H9 (cell line): Measurements from ENCODE around the gene HIPK2. TPM values are rescaled to one million over a fixed set of nuclear protein-coding genes. Genes with fewer than 3 reads are reported as not detected.

Source experiments
- DNase-seq: peaks from one replicate; pipeline ENCODE4 v3.0.0-alpha.2; 2017
- H2AFZ ChIP-seq: one replicate; pipeline ENCODE4 v1.6.1; 2013; ENCODE audit warnings: mild to moderate bottlenecking, low read length, control low read depth, moderate library complexity
- H2AK5ac ChIP-seq: 2 replicates; pipeline ENCODE4 v1.6.1; 2013; ENCODE audit warnings: low read length, control low read depth, mixed read lengths; ENCODE audit not compliant: insufficient read length
- H2BK120ac ChIP-seq: one replicate; pipeline ENCODE4 v1.6.1; 2013; ENCODE audit warnings: low read depth, mild to moderate bottlenecking, low read length, control low read depth, inconsistent platforms; ENCODE audit not compliant: poor library complexity, severe bottlenecking
- H2BK12ac ChIP-seq: 2 replicates; pipeline ENCODE4 v1.6.1; 2013; ENCODE audit warnings: low read length, control low read depth, mixed read lengths, low read depth; ENCODE audit not compliant: insufficient read length
- H2BK15ac ChIP-seq: 2 replicates; pipeline ENCODE4 v1.6.1; 2013; ENCODE audit warnings: low read depth, low read length, control low read depth
- H2BK20ac ChIP-seq: one replicate; pipeline ENCODE4 v1.6.1; 2013; ENCODE audit warnings: low read depth, mild to moderate bottlenecking, low read length, control low read depth, inconsistent platforms; ENCODE audit not compliant: poor library complexity, severe bottlenecking
- H2BK5ac ChIP-seq: 2 replicates; pipeline ENCODE4 v1.6.1; 2013; ENCODE audit warnings: low read length, control low read depth, mixed read lengths; ENCODE audit not compliant: insufficient read length
- H3K14ac ChIP-seq: 2 replicates; pipeline ENCODE4 v1.6.1; 2013; ENCODE audit warnings: low read length, control low read depth; ENCODE audit not compliant: insufficient read depth
- H3K18ac ChIP-seq: 2 replicates; pipeline ENCODE4 v1.6.1; 2013; ENCODE audit warnings: low read depth, mild to moderate bottlenecking, mixed read lengths, low read length, control low read depth; ENCODE audit not compliant: insufficient read length
- H3K23ac ChIP-seq: 2 replicates; pipeline ENCODE4 v1.6.1; 2013; ENCODE audit warnings: low read length, control low read depth, mixed read lengths, low read depth; ENCODE audit not compliant: insufficient read length
- H3K23me2 ChIP-seq: 2 replicates; pipeline ENCODE4 v1.6.1; 2013; ENCODE audit warnings: low read depth, mild to moderate bottlenecking, mixed read lengths, low read length, control low read depth; ENCODE audit not compliant: insufficient read length, poor library complexity, severe bottlenecking
- H3K27ac ChIP-seq: 2 replicates; pipeline ENCODE4 v1.5.1; 2013; ENCODE audit warnings: low read length, control low read depth, mixed read lengths, low read depth; ENCODE audit not compliant: insufficient read length
- H3K27me3 ChIP-seq: 2 replicates; pipeline ENCODE4 v1.6.1; 2013; ENCODE audit warnings: low read length, control low read depth, inconsistent platforms; ENCODE audit not compliant: insufficient read depth
- H3K4ac ChIP-seq: 2 replicates; pipeline ENCODE4 v1.6.1; 2013; ENCODE audit warnings: low read depth, mild to moderate bottlenecking, control low read depth, inconsistent platforms, low read length, moderate library complexity
- H3K4me1 ChIP-seq: 2 replicates; pipeline ENCODE4 v1.6.1; 2013; ENCODE audit warnings: low read length, control low read depth, inconsistent platforms; ENCODE audit not compliant: insufficient read depth
- H3K4me2 ChIP-seq: 2 replicates; pipeline ENCODE4 v1.6.1; 2013; ENCODE audit warnings: low read length, control low read depth, mixed read lengths; ENCODE audit not compliant: insufficient read length, insufficient read depth
- H3K56ac ChIP-seq: 2 replicates; pipeline ENCODE4 v1.6.1; 2013; ENCODE audit warnings: low read depth, mild to moderate bottlenecking, mixed read lengths, low read length, control low read depth; ENCODE audit not compliant: insufficient read length
- H3K79me1 ChIP-seq: 2 replicates; pipeline ENCODE4 v1.6.1; 2013; ENCODE audit warnings: low read depth, mild to moderate bottlenecking, moderate library complexity, low read length, control low read depth, inconsistent platforms; ENCODE audit not compliant: insufficient read depth, poor library complexity, severe bottlenecking
- H3K79me2 ChIP-seq: 2 replicates; pipeline ENCODE4 v1.6.1; 2013; ENCODE audit warnings: low read length, control low read depth, inconsistent platforms; ENCODE audit not compliant: insufficient read depth
- H3K9ac ChIP-seq: 2 replicates; pipeline ENCODE4 v1.6.1; 2013; ENCODE audit warnings: low read length, control low read depth, mixed read lengths; ENCODE audit not compliant: insufficient read length; ENCODE audit errors: extremely low read depth
- H3K9me3 ChIP-seq: one replicate; pipeline ENCODE4 v1.6.1; 2013; ENCODE audit warnings: low read depth, low read length, inconsistent platforms; ENCODE audit not compliant: control insufficient read depth
- H3T11ph ChIP-seq: one replicate; pipeline ENCODE4 v1.6.1; 2013; ENCODE audit warnings: mild to moderate bottlenecking, low read length, control low read depth, inconsistent platforms
- H4K20me1 ChIP-seq: one replicate; pipeline ENCODE4 v1.6.1; 2013; ENCODE audit not compliant: control insufficient read depth, insufficient read length, insufficient read depth
- H4K5ac ChIP-seq: 2 replicates; pipeline ENCODE4 v1.6.1; 2013; ENCODE audit warnings: low read depth, mild to moderate bottlenecking, mixed read lengths, low read length, control low read depth; ENCODE audit not compliant: insufficient read length
- H4K8ac ChIP-seq: replicated peaks from 2 replicates; pipeline ENCODE4 v1.6.1; 2013; ENCODE audit warnings: low read length, control low read depth, mixed read lengths, low read depth; ENCODE audit not compliant: insufficient read length
- H4K91ac ChIP-seq: 2 replicates; pipeline ENCODE4 v1.6.1; 2013; ENCODE audit warnings: low read depth, mild to moderate bottlenecking, moderate library complexity, mixed read lengths, low read length, control low read depth; ENCODE audit not compliant: insufficient read length
- H3K27ac Mint-ChIP-seq, 3 experiments: 2 replicates in 2 of 3; 3 replicates in 1 of 3; pipeline ENCODE4 v1.8.0; 2020 to 2021; ENCODE audit warnings: mixed read lengths in 3 of 3, mild to moderate bottlenecking in 1 of 3, moderate library complexity in 1 of 3
- H3K27me3 Mint-ChIP-seq: 2 replicates; pipeline ENCODE4 v1.8.0; 2021; ENCODE audit warnings: low read depth, mild to moderate bottlenecking, moderate library complexity, mixed read lengths
- H3K36me3 Mint-ChIP-seq, 3 experiments: 2 replicates in 2 of 3; 3 replicates in 1 of 3; pipeline ENCODE4 v1.8.0; 2020 to 2021; ENCODE audit warnings: low read depth in 3 of 3, mixed read lengths in 3 of 3; ENCODE audit not compliant: insufficient read depth in 1 of 3
- H3K4me1 Mint-ChIP-seq, 2 experiments: 2 replicates each; pipeline ENCODE4 v1.8.0; 2020; ENCODE audit warnings: mixed read lengths in 2 of 2
- H3K4me3 Mint-ChIP-seq, 2 experiments: 2 replicates in 1 of 2; 3 replicates in 1 of 2; pipeline ENCODE4 v1.8.0; 2020 to 2021; ENCODE audit warnings: mild to moderate bottlenecking in 2 of 2, mixed read lengths in 2 of 2, moderate library complexity in 1 of 2
- H3K9me3 Mint-ChIP-seq, 2 experiments: 2 replicates in 1 of 2; 3 replicates in 1 of 2; pipeline ENCODE4 v1.8.0; 2020; ENCODE audit warnings: mild to moderate bottlenecking in 2 of 2, mixed read lengths in 2 of 2, moderate library complexity in 1 of 2
- WGBS: extraction: QIAGEN DNeasy Blood & Tissue Kit; methylation state at CpG from one replicate; pipeline ENCODE4 v1.1.7; 2013; ENCODE audit warnings: missing lambda C conversion rate, low lambda C conversion rate, mixed read lengths; ENCODE audit not compliant: insufficient read length; ENCODE audit errors: extremely low coverage; 5-methylcytosine and 5-hydroxymethylcytosine counted together
- total RNA-seq: library from RNA; stranded (reverse); gene quantifications from 2 replicates; pipeline ENCODE4 v1.2.1, GENCODE V29; 2021
- TF ChIP-seq, protein P1 (sequence below): fragments of 200-600 bp; sonication (generic); conservative IDR thresholded peaks from 3 replicates; pipeline ENCODE4 v1.8.0; 2021; ENCODE audit warnings: antibody characterized with exemption, mild to moderate bottlenecking

The HIPK2 gene
- total RNA-seq, 1 experiment from 2014 or later, result 21.9 TPM

DNA sequence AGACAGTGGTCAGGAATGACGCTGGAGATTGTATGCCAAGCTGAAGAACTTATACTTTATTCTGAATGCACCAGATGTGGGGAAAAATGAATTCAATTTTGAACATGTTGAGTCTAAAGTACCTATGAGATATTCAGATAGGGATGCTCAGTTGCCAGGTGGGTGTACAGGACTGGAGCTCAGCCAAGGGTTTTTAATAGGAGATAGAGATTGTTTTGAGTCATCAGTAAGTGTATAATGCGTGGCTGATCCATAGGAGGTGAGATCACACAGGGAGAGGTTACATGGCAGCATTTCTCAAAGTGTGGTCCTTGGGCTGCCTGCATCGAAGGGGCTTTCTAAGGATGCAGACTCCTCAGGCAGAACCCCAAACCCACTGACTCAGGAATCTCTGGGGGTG is 6.8 kb upstream of the HIPK2 start:
- Mint-ChIP-seq H3K36me3 (no peaks in the 10 kb centered on the region), H3K4me3 (no peak overlapping the region), H3K27me3 (peaks cover 23% of the 10 kb centered on the region), H3K27ac (no peak overlapping the region), H3K4me1 (no peaks in the 10 kb centered on the region), H3K9me3 (no peaks in the 10 kb centered on the region)
- no CpG with 5 or more reads among the region's 3 CpGs for WGBS
- H4K5ac ChIP-seq, result no peak overlapping the region
- H3K18ac ChIP-seq, result no peak overlapping the region
- H3K9ac ChIP-seq, result no peak overlapping the region
- no peak overlapping the region for H2AFZ ChIP-seq
- H3K79me1 ChIP-seq, result no peaks in the 10 kb centered on the region
- peaks cover 6% of the 10 kb centered on the region; the same call in 1 of the 2 replicates for H3K27me3 ChIP-seq
- H3K4ac ChIP-seq, result no peak overlapping the region
- no peak overlapping the region for H2BK20ac ChIP-seq
- no peak overlapping the region for H4K91ac ChIP-seq
- H3K56ac ChIP-seq, result no peak overlapping the region
- H2AK5ac ChIP-seq, result no peak overlapping the region
- no peak overlapping the region for H2BK120ac ChIP-seq
- H4K8ac ChIP-seq, result no peak overlapping the region
- H3K4me1 ChIP-seq, result no peaks in the 10 kb centered on the region; the same call in 1 of the 2 replicates
- no peak overlapping the region for H2BK15ac ChIP-seq
- no peak overlapping the region for H2BK12ac ChIP-seq
- H3K27ac ChIP-seq, result no peak overlapping the region
- no peaks in the 10 kb centered on the region for H3K23me2 ChIP-seq
- H3K9me3 ChIP-seq, result no peaks in the 10 kb centered on the region
- H3K4me2 ChIP-seq, result no peak overlapping the region
- H3K23ac ChIP-seq, result no peak overlapping the region
- TF ChIP-seq, protein P1, sequence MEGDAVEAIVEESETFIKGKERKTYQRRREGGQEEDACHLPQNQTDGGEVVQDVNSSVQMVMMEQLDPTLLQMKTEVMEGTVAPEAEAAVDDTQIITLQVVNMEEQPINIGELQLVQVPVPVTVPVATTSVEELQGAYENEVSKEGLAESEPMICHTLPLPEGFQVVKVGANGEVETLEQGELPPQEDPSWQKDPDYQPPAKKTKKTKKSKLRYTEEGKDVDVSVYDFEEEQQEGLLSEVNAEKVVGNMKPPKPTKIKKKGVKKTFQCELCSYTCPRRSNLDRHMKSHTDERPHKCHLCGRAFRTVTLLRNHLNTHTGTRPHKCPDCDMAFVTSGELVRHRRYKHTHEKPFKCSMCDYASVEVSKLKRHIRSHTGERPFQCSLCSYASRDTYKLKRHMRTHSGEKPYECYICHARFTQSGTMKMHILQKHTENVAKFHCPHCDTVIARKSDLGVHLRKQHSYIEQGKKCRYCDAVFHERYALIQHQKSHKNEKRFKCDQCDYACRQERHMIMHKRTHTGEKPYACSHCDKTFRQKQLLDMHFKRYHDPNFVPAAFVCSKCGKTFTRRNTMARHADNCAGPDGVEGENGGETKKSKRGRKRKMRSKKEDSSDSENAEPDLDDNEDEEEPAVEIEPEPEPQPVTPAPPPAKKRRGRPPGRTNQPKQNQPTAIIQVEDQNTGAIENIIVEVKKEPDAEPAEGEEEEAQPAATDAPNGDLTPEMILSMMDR, result no peak
- DNase-seq, result no peak
- no peaks in the 10 kb centered on the region for H3K79me2 ChIP-seq
- no peak overlapping the region for H3T11ph ChIP-seq
- H4K20me1 ChIP-seq, result no peaks in the 10 kb centered on the region
- H2BK5ac ChIP-seq, result no peak overlapping the region
- no peak overlapping the region for H3K14ac ChIP-seq
